HG02885 (cell line): ENCODE data around the gene FBXO31.
A peak's percentile ranks its signal among the peaks of the same experiment; 100 is the strongest.
"Not testable (repeated sequence)": the region's sequence is repeated elsewhere in the genome, so short reads cannot be mapped to it uniquely, and the experiment has no call there.

Experiments
- ATAC-seq: cut with Tn5 transposase; IDR thresholded peaks from one replicate; pipeline ENCODE4 v1.9.1; 2021; ENCODE audit warnings: mild to moderate bottlenecking; ENCODE audit not compliant: unreplicated experiment, poor library complexity

Gene FBXO31

DNA sequence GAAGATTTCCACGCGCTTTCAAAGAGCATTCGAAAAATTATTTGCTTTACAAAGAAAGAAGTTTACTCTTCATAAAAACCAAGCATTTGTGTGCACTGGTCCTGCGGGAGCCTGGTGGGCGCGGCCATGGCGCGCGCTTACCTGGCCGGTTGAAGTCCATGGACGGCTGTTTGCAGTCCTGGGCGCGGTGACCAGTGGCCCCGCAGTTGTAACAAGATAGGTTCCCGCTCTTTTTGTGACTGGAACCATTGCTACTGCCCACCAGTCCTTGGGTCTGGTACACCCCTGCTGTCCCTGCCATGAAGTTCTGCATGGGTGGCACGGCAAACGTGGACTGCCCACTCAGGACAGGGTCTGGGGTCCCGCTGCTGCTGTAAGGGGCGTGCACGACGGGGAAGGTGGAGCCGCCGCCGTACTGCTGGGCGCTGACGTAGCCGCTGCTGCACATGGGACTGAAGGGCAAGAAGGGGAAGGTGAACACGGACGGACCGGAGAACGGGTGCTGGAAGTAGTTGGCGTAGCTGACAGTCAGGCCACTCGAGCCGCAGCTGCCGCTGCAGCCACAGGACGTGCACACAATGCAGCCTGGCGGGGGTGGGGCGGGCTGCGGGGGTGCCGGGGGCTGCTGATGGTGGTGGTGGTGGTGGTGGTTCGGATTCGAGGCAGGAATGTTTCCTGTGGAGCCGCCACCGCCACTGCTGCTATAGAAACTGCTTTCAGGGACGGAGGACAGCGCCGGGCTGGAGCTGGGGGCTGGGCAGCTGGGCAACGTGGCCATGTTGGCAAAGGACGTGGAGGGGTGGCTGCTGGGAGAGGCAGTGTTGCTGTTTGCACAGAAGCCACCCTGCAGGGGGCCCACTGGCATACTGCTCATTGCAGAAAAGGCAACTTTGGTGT lies 28.0 kb upstream of the FBXO31 start:
- no peak for ATAC-seq

DNA sequence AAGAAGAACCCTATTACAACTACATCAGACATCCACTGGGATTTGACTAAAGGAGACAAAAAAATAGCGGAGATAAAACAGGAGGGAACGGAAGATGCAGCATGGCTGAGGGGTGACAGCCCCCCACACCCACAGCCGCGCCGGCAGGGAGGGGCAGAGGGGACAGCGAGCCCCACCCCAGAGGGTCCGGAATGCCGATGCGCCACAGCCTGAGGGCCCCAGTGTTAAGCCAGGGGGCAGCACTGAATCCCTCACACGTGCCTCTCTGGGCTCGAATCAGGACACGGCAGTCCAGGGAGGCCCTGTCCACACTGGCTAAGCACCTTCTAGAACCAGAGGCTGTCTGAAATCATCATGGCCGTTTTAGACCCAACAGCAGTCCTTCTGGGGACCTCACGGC lies 27.4 kb upstream of the FBXO31 start:
- no peak for ATAC-seq

GRCh38 chr16:87410530-87410929 lies 27.0 kb upstream of the FBXO31 start:
- no peak for ATAC-seq

- no peak for ATAC-seq
Observed at GRCh38 chr16:87409781-87410180, 26.2 kb upstream of the FBXO31 start.

DNA sequence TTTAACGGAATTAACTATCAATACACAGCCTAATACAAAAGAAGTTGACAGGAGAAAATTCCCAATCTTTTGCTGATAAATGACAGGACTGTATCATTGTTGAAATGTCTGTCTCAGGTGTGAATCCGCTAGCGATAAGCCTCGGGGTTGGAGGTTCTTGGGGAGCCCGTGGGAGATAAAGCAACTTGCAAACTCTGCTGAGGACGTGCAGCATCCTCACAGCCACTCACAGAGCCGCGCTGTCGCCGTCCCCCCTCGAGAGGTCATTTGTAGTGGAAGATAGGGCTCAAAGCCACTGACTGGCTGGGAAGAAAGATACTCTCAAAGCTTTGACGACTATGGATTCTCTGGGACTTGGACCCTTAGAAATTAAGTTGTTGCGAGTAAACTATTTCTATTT lies 25.6 kb upstream of the FBXO31 start:
- no peak for ATAC-seq

- peak; percentile 71 for ATAC-seq
Observed at GRCh38 chr16:87407511-87408112, 24.0 kb upstream of the FBXO31 start.

DNA sequence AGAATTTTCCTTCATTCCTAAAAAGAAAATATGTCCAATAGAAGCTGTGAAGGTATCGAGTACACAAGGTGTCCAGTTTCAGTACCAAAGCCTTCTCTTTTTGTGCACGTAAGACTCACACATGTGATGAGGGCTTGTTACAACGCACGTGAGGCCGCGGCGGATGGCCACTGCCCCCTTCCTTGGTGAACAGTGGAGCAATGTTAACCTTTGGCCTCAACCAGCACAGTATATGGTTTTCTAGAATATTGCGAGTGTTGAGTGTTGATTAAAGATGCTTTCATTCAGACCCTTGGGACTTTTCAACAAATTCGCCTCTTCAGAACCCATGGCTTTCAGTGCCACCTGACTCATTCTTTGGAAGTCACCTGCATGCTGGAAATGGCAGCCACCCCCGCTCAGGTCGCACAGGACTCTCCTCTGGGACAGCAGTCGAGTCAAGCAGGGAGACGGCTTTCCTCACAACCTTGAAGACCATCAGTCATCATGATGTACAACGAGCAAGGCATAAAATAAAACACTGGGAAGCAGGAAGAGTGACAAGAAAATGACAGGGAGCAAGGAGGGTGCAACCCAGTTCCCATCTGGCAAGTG lies 23.0 kb upstream of the FBXO31 start:
- ATAC-seq, result no peak

- ATAC-seq, result no peak
Observed at GRCh38 chr16:87404764-87405625, 21.4 kb upstream of the FBXO31 start.

DNA sequence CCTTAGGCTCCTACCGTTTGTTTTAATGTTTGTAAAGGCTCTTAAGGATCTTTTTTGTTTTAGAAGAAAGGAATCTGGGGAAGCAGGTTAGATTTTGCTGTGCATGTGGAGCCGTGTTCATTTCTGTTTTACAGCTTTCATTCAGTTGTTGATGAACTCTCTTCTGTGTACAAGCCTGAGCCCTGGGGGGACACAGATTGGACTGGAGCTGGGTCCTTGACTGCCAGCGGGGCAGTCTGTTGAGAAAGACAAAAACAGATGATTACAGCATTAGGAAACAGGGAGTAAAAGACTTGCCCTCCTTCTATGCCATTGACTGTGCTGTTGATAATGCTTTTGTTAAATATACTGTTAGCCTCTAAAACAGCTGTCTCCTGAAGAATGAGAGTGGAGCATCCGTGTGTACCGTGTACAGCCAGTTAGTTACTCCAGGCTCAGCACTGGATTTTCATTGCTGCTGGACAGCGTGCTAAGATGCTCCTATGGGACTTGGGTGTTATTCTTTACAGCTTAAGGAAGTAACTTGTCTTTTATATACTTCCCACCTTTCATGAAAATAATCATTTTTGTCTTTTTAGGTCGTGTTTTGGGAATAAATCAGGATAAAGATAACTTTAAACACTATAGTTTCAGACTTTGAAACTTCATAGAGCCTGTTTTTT lies 11.7 kb upstream of the FBXO31 start:
- ATAC-seq, result no peak

DNA sequence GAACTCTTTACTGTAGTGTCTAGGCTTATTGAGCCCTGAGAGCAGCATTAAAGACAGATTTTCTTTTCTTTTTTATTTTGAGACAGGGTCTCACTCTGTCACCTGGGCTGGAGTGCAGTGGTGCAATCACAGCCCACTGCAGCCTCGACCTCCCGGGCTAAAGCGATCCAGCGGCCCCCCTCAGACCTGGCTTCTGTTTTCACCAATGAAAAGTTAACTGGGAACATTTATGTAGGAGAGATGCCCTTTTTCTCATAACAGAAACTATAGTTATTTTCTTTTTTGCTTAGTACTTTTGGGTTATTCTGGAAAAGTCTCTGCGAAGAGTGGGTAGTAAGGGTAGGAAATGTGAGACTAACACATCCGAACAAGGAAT lies 10.1 kb upstream of the FBXO31 start:
- no peak for ATAC-seq

DNA sequence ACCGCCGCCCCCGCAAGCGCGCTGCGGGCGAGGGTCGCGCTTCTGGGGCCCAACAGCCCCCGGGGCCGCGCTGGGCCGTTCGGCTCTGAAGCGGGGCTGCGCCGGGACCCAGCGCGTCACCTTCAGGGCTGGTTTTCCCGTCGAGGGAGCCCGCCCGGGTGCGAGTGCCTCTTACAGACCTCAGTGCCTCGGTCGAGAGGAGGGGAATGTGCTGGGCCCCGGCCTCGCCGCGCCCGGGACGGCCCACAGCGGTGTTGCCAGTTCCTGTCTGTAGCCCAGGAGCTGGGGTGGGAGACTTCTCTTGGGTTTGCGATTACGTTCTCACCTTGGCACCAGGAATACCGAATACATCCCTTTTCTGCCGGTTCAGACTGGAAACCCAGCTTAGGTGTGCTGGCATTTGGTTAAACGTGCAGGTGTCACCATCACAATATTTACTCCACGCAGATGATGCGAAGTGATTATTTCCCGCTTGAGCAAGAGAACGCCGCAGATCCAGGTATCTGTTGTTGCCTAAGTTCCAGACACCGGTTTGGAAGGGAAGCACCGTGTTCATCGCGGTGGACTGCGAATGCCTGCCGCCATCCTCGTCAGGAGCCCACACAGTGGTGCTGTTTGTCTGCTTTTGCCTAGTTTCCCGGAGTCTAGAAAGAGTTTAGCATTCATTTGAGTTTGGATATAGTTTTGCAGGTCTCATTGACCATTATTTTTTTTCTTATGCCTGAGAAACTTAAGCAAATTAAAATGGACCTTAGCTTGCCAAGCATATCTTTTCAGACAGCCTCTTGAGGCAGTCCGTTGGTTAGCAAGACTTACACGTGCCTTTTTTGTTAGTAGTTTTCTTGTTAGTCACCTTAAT lies 9.5 kb upstream of the FBXO31 start:
- peak; percentile 4 for ATAC-seq

DNA sequence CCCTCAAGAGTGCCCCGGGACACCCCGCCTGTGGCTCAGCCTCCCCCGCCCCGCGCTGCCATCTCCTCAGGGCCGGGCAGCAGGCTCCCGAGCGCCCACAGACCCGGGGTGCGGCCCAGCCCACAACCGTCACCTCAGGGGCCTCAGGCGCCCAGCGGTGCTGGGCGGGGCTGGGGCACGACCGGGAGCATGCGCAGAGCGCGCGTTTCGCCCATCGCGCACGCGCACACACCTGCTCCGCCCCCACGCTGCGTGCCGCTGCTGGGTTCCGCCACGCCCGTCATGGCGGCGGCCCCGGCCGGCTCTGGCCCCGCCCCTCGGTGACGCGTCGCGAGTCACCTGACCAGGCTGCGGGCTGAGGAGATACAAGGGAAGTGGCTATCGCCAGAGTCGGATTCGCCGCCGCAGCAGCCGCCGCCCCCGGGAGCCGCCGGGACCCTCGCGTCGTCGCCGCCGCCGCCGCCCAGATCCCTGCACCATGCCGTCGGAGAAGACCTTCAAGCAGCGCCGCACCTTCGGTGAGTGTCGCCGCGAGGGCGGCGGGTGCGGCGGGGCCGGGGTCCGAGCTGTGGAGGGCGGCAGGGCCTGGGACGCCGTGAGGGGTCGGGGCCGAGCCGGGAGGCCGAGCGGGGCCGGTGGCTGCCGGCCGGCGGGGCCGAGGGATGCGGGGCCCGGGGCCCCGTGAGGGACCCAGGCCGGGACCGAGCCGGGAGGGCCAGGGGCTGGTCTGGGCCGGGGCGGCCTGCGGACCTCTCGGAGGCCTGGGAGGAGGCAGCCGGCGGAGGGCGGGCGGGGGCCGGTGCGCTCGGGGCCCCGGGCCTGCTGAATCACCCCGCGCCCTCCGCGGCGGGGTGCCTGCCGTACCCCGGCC lies 8.6 kb upstream of the FBXO31 start, which contains the start of gene MAP1LC3B:
TSS of gene MAP1LC3B (plus strand) at position 387 of the 871 bp plus-strand sequence. CDS start at position 479, 92 bp downstream.
- peak; percentile 68 for ATAC-seq

GRCh38 chr16:87391324-87391949 lies 7.9 kb upstream of the FBXO31 start:
- ATAC-seq, result no peak

DNA sequence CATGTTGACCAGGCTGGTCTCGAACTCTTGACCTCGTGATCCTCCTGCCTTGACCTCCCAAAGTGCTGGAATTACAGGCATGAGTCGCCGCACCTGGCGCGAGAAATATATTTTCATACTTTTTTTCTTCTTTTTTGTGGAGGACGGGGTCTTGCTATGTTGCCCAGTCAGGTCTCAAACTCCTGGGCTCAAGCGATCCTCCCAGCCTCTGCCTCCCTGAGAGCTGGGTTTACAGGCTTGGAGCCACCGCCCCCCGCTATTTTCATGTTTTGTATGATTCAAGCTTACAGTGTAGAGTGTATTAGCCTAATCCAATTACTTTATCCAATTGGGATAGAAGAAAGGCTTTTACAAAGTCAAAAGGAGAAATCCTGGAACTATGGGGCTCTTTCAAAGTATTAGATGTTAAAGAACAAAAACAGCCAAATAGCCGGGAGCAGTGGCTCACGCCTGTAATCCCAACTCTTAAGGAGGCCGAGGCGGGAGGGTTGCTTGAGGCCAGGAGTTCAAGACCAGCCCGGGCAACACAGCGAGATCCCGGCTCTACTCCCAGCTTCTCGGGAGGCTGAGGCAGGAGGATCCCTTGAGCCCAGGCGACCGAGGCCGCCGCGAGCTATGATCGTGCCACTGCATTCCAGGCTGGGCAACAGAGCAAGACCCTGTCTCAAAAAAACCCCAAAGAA lies 7.2 kb upstream of the FBXO31 start:
- no peak for ATAC-seq

DNA sequence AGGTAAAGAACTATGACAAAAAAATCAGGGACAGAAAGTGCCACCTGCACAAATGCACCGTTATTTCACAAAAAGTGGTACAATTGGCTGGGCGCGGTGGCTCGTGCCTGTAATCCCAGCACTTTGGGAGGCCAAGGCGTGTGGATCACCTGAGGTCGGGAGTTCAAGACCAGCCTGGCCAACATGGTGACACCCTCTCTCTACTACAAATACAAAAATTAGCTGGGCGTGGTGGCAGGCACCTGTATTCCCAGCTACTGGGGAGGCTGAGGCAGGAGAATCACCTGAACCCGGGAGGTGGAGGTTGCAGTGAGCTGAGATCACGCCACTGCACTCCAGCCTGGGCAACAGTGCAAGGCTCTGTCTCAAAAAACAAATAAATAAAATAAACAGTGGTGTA lies 6.3 kb upstream of the FBXO31 start:
- not testable (repeated sequence) for ATAC-seq

DNA sequence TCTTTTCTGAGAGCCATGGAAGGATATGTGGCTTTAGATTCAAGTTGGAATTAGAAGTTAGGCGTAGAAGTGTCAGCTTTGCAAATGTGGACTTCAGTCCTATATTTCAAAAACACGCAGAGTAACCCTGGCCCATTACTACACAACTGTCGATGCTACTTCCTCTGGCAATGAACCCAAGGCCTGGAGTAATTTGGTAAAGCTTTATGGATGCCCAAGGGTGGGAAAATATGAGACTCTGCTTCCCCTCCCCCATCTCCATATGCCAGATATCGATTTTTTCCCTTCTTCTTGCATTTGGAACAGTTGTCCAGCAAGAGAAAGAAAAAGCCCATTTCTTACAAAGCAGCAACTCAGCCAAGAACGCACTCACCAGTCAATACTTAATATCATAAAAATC lies 5.7 kb upstream of the FBXO31 start:
- ATAC-seq, result no peak

GRCh38 chr16:87388818-87389134 lies 5.2 kb upstream of the FBXO31 start:
- ATAC-seq, result no peak
